ENCODE measurements around the gene AFMID. TPM values are rescaled to one million over a fixed set of nuclear protein-coding genes. Genes with fewer than 3 reads are reported as not detected.
A peak's percentile ranks its signal among the peaks of the same experiment; 100 is the strongest.

The AFMID gene
- total and polyA plus RNA-seq, 9 of the 15 experiments (the other 6 are each of a cell fraction or from before 2014, with no cell fraction given): 62.1 to 188 (median 74.4) TPM

GRCh38 chr17:78144147-78144719 lies 42.9 kb upstream of the AFMID start (continued):
- TF ChIP-seq DNMT1 (IDR thresholded peaks at IDR 0.05): no peak
- peak; percentile 41; the same call in 1 of the 2 replicates for TF ChIP-seq CTBP1 (IDR thresholded peaks at IDR 0.05; ENCODE audit: borderline replicate concordance)
- TF ChIP-seq KLF6 (CRISPR knock-in tag; IDR thresholded peaks at IDR 0.05; ENCODE audit: borderline replicate concordance): no peak
- TF ChIP-seq, protein P1, sequence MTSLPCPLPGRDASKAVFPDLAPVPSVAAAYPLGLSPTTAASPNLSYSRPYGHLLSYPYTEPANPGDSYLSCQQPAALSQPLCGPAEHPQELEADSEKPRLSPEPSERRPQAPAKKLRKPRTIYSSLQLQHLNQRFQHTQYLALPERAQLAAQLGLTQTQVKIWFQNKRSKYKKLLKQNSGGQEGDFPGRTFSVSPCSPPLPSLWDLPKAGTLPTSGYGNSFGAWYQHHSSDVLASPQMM (CRISPR knock-in tag; IDR thresholded peaks at IDR 0.05): no peak
- no peak for TF ChIP-seq ZBTB34 (CRISPR knock-in tag; IDR thresholded peaks at IDR 0.05)
- peak in 1 of 2 experiments; percentile 32; a peak in 3 of 4 replicates for TF ChIP-seq RAD21 (CRISPR knock-in tag; conservative IDR thresholded peaks at IDR 0.05 in 1 of 2, IDR thresholded peaks at IDR 0.05 in 1 of 2)
- TF ChIP-seq JUND (IDR thresholded peaks at IDR 0.05; ENCODE audit: borderline replicate concordance, low read depth, low read length): 0 out of 2 replicates have a peak, but pooled peaks have one; percentile 4
- TF ChIP-seq JUND (tag; IDR thresholded peaks at IDR 0.05; ENCODE audit: borderline replicate concordance, low read depth, low read length): peak; percentile 49; the same call in 1 of the 3 replicates
- TF ChIP-seq, protein P2, sequence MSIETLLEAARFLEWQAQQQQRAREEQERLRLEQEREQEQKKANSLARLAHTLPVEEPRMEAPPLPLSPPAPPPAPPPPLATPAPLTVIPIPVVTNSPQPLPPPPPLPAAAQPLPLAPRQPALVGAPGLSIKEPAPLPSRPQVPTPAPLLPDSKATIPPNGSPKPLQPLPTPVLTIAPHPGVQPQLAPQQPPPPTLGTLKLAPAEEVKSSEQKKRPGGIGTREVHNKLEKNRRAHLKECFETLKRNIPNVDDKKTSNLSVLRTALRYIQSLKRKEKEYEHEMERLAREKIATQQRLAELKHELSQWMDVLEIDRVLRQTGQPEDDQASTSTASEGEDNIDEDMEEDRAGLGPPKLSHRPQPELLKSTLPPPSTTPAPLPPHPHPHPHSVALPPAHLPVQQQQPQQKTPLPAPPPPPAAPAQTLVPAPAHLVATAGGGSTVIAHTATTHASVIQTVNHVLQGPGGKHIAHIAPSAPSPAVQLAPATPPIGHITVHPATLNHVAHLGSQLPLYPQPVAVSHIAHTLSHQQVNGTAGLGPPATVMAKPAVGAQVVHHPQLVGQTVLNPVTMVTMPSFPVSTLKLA (conservative IDR thresholded peaks at IDR 0.05): peak; percentile 63 to 87; a peak in 3 of 4 replicates
- TF ChIP-seq ZNF583 (CRISPR knock-in tag; IDR thresholded peaks at IDR 0.05): peak; percentile 69; the same call in 1 of the 2 replicates
- TF ChIP-seq TBP (optimal IDR thresholded peaks at IDR 0.05; ENCODE audit: low read depth, low read length): peak; percentile 45
- TF ChIP-seq, protein P3, sequence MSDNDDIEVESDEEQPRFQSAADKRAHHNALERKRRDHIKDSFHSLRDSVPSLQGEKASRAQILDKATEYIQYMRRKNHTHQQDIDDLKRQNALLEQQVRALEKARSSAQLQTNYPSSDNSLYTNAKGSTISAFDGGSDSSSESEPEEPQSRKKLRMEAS (CRISPR knock-in tag; IDR thresholded peaks at IDR 0.05): peak; percentile 84
- TF ChIP-seq ZNF766 (CRISPR knock-in tag; conservative IDR thresholded peaks at IDR 0.05): no peak
- no peak; a peak in 2 of 4 replicates for TF ChIP-seq HDAC1 (IDR thresholded peaks at IDR 0.05)
- TF ChIP-seq, protein P4, sequence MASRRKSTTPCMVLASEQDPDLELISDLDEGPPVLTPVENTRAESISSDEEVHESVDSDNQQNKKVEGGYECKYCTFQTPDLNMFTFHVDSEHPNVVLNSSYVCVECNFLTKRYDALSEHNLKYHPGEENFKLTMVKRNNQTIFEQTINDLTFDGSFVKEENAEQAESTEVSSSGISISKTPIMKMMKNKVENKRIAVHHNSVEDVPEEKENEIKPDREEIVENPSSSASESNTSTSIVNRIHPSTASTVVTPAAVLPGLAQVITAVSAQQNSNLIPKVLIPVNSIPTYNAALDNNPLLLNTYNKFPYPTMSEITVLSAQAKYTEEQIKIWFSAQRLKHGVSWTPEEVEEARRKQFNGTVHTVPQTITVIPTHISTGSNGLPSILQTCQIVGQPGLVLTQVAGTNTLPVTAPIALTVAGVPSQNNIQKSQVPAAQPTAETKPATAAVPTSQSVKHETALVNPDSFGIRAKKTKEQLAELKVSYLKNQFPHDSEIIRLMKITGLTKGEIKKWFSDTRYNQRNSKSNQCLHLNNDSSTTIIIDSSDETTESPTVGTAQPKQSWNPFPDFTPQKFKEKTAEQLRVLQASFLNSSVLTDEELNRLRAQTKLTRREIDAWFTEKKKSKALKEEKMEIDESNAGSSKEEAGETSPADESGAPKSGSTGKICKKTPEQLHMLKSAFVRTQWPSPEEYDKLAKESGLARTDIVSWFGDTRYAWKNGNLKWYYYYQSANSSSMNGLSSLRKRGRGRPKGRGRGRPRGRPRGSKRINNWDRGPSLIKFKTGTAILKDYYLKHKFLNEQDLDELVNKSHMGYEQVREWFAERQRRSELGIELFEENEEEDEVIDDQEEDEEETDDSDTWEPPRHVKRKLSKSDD (conservative IDR thresholded peaks at IDR 0.05; ENCODE audit: low read length): no peak
- no peak for TF ChIP-seq CREB5 (CRISPR knock-in tag; IDR thresholded peaks at IDR 0.05)
- TF ChIP-seq E2F6 (IDR thresholded peaks at IDR 0.05; ENCODE audit: borderline replicate concordance in 1 of 2, extremely low read depth in 1 of 2, insufficient read depth in 1 of 2, insufficient read length in 1 of 2, low read depth in 1 of 2, low read length in 1 of 2, poor library complexity in 1 of 2, severe bottlenecking in 1 of 2): peak in 1 of 2 experiments; percentile 68
